Right lobe of liver (tissue), 6 donors: ENCODE data around the gene C16orf92. TPM values are rescaled to one million over a fixed set of nuclear protein-coding genes. Genes with fewer than 3 reads are reported as not detected.
A peak's percentile ranks its signal among the peaks of the same experiment; 100 is the strongest.

Source experiments
- ATAC-seq, 4 donors: fragments of 200-7000 bp; cut with Tn5 transposase; one replicate each; pipeline ENCODE4 v1.9.1; 2020; ENCODE audit warnings: mild to moderate bottlenecking in 4 of 4, moderate library complexity in 4 of 4
- DNase-seq, 3 donors: peaks; one replicate each; pipeline ENCODE4 v3.0.0-alpha.2; 2020
- H3K27ac ChIP-seq, 3 donors: fragments of 200-600 bp; one replicate each; pipeline ENCODE4 v1.8.0; 2022
- H3K27me3 ChIP-seq, 2 donors: fragments of 200-600 bp; one replicate each; pipeline ENCODE4 v1.8.0; 2022
- H3K36me3 ChIP-seq, 4 donors: fragments of 200-600 bp; sonication (generic) in 1 of 4; one replicate each; pipeline versions ENCODE4 v1.5.1 to v1.8.0; 2017 to 2022; ENCODE audit warnings: control low read depth in 1 of 4
- H3K4me1 ChIP-seq, 4 donors: fragments of 200-600 bp; sonication (generic) in 1 of 4; one replicate each; pipeline versions ENCODE4 v1.5.1 to v1.8.0; 2017 to 2022; ENCODE audit warnings: control low read depth in 1 of 4
- H3K4me3 ChIP-seq, 3 donors: fragments of 200-600 bp; one replicate each; pipeline ENCODE4 v1.8.0; 2022
- H3K9me3 ChIP-seq, 4 donors: fragments of 200-600 bp; sonication (generic) in 1 of 4; one replicate each; pipeline versions ENCODE4 v1.5.1 to v1.8.0; 2017 to 2022; ENCODE audit warnings: control low read depth in 1 of 4
- POLR2A ChIP-seq: fragments of 450-650 bp; IDR thresholded peaks from one replicate; pipeline ENCODE4 v1.6.1; 2017; ENCODE audit warnings: antibody characterized with exemption, mild to moderate bottlenecking
- whole genome bisulfite sequencing: methylation state at CpG from one replicate; pipeline ENCODE4 v1.1.6; 2018; ENCODE audit warnings: low coverage, low lambda C conversion rate; ENCODE audit not compliant: insufficient coverage; ENCODE audit errors: missing lambda C conversion rate; 5-methylcytosine and 5-hydroxymethylcytosine counted together
- intact Hi-C, 2 donors: fragments of 100-400 bp; cut with DNase I; formaldehyde crosslinking; loops; one replicate each; pipeline versions ENCODE4 v1.11.2 to v1.14.1; 2022
- total RNA-seq, 6 experiments: library from RNA; depleted of rRNA in 2 of 6; stranded (reverse); fragments of >200 nt in 2 of 6; fragmentation: NEBNext Ultra II Directional in 3 of 6; extraction: Animal tissue kit (Norgen Biotek cat#: 25700) in 3 of 6; gene quantifications; one replicate each; pipeline versions ENCODE4 v1.1.0 to v1.2.4, GENCODE V29; 2016 to 2023
- TF ChIP-seq, protein P1 (sequence below), 4 donors: fragments of 200-600 bp in 3 of 4; fragments of 450-650 bp in 1 of 4; IDR thresholded peaks; one replicate each; pipeline versions ENCODE4 v1.5.1 to v1.8.0; 2016 to 2022; ENCODE audit warnings: antibody characterized with exemption in 4 of 4, mild to moderate bottlenecking in 2 of 4
- donor health status: DM: no; HTN: yes; CAD: no.
- donor health status: DM: no; HTN: no; CAD: no.
- donor health status: DM: no; HTN: no; CAD: no.
- donor health status: DM: no; HTN: yes; CAD: no.
- donor health status: DM: no; HTN: yes; CAD: no.

C16orf92 gene
- total RNA-seq, 6 experiments from 2014 or later = not detected

DNA sequence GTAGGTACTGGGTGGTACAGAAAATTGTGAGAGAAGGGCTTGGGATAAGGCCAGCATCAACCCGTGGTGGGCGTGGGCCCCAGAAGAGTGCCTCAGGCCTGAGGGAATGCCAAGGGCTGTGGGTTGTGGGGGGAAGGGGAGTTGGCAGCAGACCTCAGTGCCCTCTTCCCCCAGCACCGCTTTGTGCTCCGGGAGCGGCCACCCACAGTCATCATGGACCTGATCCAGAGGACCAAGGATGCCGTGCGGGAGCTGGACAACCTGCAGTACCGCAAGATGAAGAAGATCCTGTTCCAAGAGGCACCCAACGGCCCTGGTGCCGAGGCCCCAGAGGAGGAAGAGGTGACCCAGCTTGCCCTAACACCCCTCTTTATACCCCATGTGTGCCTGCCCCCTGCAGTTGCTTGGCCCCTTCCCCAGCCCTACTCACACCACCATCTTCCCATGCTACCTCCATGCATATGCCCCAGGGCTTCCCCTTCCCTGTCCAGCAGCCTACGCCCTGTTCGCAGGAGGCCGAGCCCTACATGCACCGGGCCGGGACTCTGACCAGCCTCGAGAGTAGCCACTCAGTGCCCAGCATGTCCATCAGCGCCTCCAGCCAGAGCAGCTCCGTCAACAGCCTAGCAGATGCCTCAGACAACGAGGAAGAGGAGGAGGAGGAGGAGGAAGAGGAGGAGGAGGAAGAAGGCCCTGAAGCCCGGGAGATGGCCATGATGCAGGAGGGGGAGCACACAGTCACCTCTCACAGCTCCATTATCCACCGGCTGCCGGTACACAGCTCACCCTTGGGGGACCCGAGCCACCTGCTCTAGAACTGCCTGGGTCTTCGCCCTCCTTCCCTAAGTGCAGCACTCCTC, 40.2 kb upstream of the C16orf92 start:
- 86% methylated on average over 4 of the region's 24 CpGs for WGBS
- H3K4me3 ChIP-seq = no peak overlapping the region
- H3K27me3 ChIP-seq = no peaks in the 10 kb centered on the region
- no peak for TF ChIP-seq POLR2A
- TF ChIP-seq, protein P1, sequence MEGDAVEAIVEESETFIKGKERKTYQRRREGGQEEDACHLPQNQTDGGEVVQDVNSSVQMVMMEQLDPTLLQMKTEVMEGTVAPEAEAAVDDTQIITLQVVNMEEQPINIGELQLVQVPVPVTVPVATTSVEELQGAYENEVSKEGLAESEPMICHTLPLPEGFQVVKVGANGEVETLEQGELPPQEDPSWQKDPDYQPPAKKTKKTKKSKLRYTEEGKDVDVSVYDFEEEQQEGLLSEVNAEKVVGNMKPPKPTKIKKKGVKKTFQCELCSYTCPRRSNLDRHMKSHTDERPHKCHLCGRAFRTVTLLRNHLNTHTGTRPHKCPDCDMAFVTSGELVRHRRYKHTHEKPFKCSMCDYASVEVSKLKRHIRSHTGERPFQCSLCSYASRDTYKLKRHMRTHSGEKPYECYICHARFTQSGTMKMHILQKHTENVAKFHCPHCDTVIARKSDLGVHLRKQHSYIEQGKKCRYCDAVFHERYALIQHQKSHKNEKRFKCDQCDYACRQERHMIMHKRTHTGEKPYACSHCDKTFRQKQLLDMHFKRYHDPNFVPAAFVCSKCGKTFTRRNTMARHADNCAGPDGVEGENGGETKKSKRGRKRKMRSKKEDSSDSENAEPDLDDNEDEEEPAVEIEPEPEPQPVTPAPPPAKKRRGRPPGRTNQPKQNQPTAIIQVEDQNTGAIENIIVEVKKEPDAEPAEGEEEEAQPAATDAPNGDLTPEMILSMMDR (IDR thresholded peaks at IDR 0.05) = no peak
- DNase-seq (peak in 1 of 3 donors; percentile 38), ATAC-seq (no peak)
- intact Hi-C loops = no loop called here
- no peaks in the 10 kb centered on the region for H3K4me1 ChIP-seq
- H3K9me3 ChIP-seq = no peaks in the 10 kb centered on the region
- H3K27ac ChIP-seq = no peak overlapping the region
- H3K36me3 ChIP-seq = peaks cover 5 to 99% (median 49%) of the 10 kb centered on the region in 4 donors

DNA sequence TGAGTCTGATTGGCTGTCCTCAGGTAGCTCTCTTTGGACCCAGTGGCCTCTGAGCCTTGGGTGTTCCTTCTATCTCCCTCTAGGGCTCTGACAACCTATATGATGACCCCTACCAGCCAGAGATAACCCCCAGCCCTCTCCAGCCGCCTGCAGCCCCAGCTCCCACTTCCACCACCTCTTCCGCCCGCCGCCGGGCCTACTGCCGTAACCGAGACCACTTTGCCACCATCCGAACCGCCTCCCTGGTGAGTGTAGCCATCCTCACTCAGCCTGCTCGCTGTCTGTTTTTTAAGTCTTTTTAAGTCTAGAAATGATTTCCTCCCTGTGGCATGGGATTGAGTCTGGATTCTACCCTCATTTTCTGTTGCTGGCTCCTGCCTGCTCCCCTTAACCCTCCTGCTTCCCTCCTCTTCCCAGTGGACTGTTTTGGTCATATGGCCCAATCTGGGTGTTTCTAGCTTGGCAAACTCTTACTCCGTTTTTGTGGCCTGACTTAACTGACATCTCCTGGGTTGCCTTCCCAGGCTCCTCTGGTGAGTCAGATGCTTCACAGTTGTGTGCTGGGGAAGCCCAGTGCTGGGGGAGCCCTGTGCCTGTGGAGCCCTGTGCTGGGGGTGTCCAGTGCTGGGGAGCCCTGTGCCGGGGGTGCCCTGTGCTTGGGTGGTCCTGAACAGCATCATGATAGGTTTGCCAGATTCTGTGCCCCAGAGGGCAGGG, 39.4 kb upstream of the C16orf92 start:
- Histone ChIP-seq H3K9me3 (no peaks in the 10 kb centered on the region), H3K27me3 (no peaks in the 10 kb centered on the region), H3K36me3 (peaks cover 5 to 92% (median 48%) of the 10 kb centered on the region in 4 donors), H3K4me1 (no peaks in the 10 kb centered on the region), H3K4me3 (no peak overlapping the region), H3K27ac (no peak overlapping the region)
- ATAC-seq (no peak), DNase-seq (peak in 1 of 3 donors; percentile 28)
- 78% methylated on average over 12 of the region's 12 CpGs for WGBS
- intact Hi-C loops = no loop called here
- TF ChIP-seq, protein P1 (IDR thresholded peaks at IDR 0.05) = no peak
- TF ChIP-seq POLR2A = no peak

DNA sequence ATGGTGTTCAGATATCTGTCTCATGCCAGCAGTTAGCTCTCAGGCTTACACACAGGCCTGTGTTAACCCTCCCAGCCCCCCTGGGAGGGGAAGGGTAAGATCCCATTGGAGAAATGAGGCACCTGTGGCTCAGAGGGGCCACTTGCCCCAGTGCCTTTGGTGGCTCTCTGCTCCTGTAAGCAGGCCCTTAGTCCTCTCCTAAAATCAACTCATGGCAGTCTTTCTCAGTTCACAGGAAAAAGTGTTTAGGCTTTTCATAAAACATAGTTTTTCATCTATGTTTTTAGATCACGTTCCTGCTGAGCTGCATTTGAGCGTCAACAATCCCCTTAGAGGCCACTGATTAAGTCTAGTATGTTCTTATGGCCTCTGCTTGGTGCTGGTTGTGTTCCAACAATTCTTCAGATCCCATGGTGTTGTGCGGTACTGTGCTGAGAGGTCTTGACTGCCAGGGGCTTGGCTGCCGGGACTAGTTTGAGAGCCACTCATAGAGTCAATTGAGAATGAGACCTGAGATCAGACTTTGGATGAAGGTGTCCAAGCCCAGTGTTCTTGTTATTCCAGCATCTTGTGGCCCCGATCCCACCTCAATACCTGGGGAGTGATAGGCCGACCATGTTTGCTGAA, 38.7 kb upstream of the C16orf92 start:
- Histone ChIP-seq H3K4me1 (no peaks in the 10 kb centered on the region), H3K27ac (no peak overlapping the region), H3K27me3 (no peaks in the 10 kb centered on the region), H3K36me3 (peaks cover 0 to 85% (median 44%) of the 10 kb centered on the region in 4 donors), H3K9me3 (no peaks in the 10 kb centered on the region), H3K4me3 (no peak overlapping the region)
- ATAC-seq (no peak), DNase-seq (no peak)
- no peak for TF ChIP-seq POLR2A
- TF ChIP-seq, protein P1 (IDR thresholded peaks at IDR 0.05) = no peak
- intact Hi-C loops = no loop called here
- 80% methylated on average over 4 of the region's 6 CpGs for WGBS

DNA sequence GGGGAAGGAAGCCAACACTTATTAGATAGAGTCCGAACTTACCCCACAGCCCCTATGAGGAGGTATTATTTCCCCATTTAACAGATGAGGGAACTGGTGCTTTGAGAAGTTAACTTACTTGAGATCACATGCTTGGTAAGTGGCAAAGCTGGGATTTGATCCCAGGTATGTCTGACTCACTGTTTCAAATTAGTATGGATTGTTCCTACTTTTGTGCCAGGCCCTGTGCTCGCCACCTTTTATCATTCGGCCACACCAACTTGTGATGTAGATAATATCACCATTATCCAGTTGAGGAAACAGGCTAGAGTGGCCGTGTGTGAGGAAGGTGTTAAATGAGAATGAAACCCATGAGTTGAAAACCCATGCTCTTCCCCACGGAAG, 38.2 kb upstream of the C16orf92 start:
- DNase-seq (no peak), ATAC-seq (no peak)
- TF ChIP-seq, protein P1 (IDR thresholded peaks at IDR 0.05) = no peak
- no peak for TF ChIP-seq POLR2A
- Histone ChIP-seq H3K4me1 (no peaks in the 10 kb centered on the region), H3K36me3 (peaks cover 0 to 80% (median 41%) of the 10 kb centered on the region in 4 donors), H3K4me3 (no peak overlapping the region), H3K9me3 (no peaks in the 10 kb centered on the region), H3K27ac (no peak overlapping the region), H3K27me3 (no peaks in the 10 kb centered on the region)
- WGBS = 94% methylated on average over 4 of the region's 5 CpGs
- intact Hi-C loops = no loop called here
